SU-DHL-6 (cell line): ENCODE results near the gene MAPK14.

Experiments used
- EZH2phosphoT487 ChIP-seq: fragments of 200-600 bp; sonication (generic), shearing (Covaris generic); conservative IDR thresholded peaks from 2 replicates; pipeline ENCODE4 v1.6.1; 2018; ENCODE audit warnings: mild to moderate bottlenecking, antibody characterized with exemption, low read length, moderate library complexity, mixed read lengths
- TF ChIP-seq, protein P1 (sequence below): fragments of 200-600 bp; sonication (generic); IDR thresholded peaks from one replicate; pipeline ENCODE4 v1.5.1; 2017; ENCODE audit warnings: antibody characterized with exemption, mild to moderate bottlenecking, low read length, moderate library complexity; ENCODE audit not compliant: insufficient read depth, poor library complexity, severe bottlenecking

DNA sequence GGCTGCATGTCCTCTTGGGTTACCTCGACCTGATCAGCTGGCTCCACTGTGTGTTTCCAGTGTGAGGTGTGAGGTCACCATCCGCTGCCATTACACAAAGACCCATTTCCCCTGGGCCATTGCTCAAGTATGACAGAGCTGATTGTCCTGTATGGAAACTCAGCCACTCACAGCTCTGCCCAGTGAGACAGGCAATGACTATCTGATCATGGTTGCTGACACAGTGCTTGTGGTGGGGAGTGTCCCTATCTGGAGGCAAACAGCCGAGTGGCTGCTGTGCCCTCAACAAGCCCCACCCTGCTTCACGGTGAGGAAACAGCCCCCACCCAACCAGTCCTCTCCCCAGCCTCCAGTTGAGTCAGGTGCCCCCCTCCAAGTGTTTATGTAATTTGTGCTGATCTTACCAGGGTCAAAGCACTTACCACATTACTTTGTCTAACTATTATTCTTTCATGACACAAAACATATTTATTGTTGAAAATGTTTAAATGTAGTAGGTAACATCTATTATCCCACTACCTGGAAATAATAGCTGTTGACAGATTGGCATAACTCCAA lies 91.0 kb downstream of the MAPK14 start:
- TF ChIP-seq, protein P1, sequence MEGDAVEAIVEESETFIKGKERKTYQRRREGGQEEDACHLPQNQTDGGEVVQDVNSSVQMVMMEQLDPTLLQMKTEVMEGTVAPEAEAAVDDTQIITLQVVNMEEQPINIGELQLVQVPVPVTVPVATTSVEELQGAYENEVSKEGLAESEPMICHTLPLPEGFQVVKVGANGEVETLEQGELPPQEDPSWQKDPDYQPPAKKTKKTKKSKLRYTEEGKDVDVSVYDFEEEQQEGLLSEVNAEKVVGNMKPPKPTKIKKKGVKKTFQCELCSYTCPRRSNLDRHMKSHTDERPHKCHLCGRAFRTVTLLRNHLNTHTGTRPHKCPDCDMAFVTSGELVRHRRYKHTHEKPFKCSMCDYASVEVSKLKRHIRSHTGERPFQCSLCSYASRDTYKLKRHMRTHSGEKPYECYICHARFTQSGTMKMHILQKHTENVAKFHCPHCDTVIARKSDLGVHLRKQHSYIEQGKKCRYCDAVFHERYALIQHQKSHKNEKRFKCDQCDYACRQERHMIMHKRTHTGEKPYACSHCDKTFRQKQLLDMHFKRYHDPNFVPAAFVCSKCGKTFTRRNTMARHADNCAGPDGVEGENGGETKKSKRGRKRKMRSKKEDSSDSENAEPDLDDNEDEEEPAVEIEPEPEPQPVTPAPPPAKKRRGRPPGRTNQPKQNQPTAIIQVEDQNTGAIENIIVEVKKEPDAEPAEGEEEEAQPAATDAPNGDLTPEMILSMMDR = no peak
- TF ChIP-seq EZH2phosphoT487 = no peak
